ENCODE measurements around the gene MAFG.
"Not testable (repeated sequence)": the region's sequence is repeated elsewhere in the genome, so short reads cannot be mapped to it uniquely, and the experiment has no call there.

The MAFG gene

DNA sequence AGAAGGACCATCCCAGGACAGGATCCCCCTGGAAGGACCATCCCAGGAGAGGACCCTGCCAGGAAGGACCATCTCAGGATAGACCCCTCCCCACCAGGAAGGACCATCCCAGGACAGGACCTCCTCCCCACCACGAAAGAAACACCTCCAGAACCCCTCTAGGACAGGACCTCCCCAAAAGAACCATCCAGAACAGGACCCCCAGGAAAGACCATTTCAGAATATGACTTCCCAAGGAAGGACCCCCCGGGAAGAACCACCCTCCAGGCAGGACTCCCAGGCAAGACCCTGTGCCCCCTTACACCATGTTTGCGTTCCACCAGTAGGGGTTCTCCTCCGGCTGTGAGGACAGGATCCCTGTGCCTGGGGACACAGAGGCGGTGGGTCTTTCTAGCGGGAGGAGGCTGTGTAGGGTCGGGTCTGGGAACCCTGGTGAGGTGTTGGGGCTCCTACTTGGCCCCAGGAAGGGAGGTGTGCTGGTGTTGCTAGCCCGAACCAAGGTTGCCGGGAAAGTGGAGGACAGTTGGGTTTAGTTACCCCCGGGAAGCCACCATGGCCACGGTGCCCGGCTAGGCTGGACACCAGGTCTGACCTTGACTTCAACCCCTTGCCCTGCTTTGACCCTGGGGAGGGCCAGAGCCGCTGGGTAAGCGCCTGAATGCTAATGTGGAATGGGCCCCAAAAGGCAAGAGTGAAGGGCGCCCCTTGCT lies 31.3 kb upstream of the MAFG start:
- no peak for DNase-seq (ENCODE audit: low spot score)

DNA sequence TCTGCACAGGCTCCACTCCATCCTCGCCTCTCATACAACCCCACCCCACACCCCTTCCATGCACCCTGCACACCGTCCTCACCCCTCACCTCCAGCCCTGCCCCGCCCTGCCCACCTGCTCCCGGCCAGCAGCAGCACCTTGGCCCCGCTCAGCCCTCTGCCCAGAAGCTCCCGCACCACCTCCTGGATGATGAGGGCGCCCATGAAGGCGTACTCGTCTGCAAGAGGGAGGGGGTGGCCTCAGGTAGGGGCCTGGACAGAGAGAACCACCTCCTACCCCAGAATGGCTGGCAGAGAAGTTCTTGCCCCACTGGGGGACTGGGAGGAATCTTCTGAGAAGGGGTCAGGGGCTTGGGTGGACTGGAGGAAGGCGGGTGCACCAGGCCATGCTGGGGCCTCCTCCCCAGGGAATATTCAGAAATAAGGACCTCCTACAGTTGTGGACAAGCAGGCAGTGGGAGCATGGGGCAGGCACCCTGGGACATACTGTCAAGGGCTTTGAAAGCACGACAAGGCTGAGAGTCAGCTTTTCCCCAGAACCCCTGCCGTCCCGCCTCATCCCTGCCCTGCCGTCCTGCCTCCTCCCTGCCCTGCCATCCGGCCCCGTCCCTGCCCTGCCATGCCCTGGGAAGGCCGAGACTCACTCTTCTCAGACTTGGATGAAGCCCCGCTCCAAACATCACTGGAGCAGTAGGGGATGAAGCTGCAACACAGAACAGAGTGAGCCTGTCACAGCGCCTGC lies 30.3 kb upstream of the MAFG start:
- DNase-seq (ENCODE audit: low spot score) = no peak

- no peak for DNase-seq (ENCODE audit: low spot score)
These were observed 29.4 kb upstream of the MAFG start for GRCh38 chr17:81956607-81957589.

GRCh38 chr17:81955756-81956544 lies 28.4 kb upstream of the MAFG start:
- DNase-seq (ENCODE audit: low spot score) = no peak

DNA sequence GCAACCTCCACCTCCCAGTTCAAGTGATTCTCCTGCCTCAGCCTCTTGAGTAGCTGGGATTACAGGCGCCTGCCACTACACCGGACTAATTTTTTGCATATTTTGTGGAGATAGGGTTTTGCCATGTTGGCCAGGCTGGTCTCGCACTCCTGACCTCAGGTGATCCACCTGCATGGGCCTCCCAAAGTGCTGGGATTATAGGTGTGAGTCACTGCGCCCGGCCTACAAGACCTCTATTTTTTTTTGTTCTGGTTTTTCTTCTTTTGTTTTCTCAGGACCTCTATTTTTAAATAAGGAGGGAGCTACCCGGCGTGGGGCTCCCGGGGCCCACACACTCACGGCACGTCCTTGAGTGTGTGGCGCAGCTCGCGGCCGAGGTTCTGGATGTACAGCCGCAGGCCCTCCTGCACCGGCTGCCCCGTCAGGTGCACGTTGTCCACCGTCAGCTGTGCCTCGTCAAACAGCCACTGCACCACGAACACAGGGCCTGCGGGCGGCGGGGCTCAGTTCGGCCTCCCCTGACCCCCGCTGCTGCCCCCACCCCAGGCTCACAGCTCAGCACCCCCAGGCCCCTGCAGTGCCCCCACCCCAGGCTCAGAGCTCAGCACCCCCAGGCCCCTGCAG lies 27.6 kb upstream of the MAFG start:
- no peak for DNase-seq (ENCODE audit: low spot score)

- DNase-seq (ENCODE audit: low spot score) = no peak
These were observed 26.9 kb upstream of the MAFG start for GRCh38 chr17:81954131-81955057.

- DNase-seq (ENCODE audit: low spot score) = not testable (repeated sequence)
These were observed 25.9 kb upstream of the MAFG start for GRCh38 chr17:81953443-81953842.

DNA sequence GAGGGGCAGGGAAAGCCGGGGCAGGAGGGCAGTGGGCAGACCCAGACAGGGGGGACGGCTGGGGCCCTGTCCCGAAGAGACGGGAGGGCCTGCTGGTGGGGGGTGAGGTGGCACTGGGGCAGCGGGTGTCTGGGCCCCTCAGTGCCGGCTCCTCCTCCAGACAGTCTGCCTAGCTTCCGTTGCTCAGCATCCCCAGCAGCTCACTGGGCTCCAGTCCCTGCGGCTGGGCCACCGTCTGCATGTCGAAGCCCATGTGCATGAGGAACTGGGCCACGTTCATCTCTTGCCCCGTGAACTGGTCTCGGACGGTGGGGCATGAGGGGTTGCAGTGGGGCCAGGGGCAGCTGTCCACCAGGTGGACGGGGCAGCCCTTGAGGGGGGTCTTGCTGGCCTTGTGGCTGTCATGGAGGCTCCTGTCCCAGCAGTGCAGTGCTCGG lies 25.3 kb upstream of the MAFG start:
- no peak for DNase-seq (ENCODE audit: low spot score)

GRCh38 chr17:81951785-81952684 lies 24.5 kb upstream of the MAFG start:
- DNase-seq (ENCODE audit: low spot score) = no peak

DNA sequence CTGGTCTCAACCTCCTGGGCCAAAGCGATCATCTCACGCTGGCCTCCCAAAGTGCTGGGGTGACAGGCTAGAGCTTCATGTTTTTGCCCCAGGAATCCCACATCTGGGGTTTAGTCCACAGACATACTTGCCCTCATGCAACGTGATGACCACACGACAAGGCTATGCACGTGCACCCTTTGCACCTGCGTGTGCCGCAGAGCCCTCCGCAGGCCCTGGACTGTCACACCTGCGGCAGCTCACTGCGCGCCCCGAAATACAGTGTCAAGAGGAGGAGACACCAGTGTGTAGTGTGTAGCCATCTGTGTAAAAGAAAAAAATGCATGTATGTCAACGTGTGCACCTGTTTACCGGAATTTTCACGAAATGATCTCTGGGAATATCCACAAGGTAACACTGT lies 23.0 kb upstream of the MAFG start:
- DNase-seq (ENCODE audit: low spot score) = no peak

GRCh38 chr17:81948635-81949378 lies 21.3 kb upstream of the MAFG start:
- DNase-seq (ENCODE audit: low spot score) = no peak

DNA sequence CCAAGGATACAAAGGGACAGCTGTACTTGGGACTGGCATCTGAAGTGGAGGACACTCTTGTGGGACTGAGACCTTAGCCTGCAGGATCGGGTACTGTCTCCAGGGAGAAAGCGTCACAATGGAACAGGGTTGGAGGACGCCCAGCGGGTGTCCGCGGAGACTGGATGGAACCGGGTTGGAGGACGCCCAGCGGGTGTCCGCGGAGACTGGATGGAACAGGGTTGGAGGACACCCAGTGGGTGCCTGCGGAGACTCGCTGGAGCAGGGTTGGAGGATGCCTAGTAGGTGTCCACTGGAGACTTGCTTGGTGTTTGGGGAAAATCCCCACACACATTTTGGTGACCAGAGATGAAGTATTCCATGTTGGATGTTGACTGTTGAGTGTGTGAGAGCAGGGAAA lies 19.7 kb upstream of the MAFG start, which contains the start of gene MYADML2:
Gene MYADML2, minus strand, starts transcription at position 45 of the 400 bp plus-strand sequence. CDS start 5,492 bp downstream, outside the sequence.
- DNase-seq (ENCODE audit: low spot score) = no peak

DNA sequence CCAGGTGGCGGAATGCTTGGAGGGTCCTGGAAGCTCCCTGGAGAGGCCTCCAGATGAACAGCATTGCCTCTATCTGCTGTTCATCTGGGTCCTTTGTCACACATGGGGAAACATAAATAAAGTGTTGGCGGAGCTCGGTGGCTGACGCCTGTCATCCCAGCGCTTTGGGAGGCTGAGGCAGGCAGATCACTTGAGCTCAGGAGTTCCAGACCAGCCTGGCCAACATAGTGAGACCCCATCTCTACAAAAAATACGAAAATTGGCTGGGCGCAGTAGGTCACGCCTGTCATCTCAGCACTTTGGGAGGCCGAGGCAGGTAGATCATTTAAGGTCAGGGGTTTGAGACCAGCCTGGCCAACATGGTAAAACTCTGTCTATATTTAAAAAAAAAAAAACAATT lies 17.3 kb upstream of the MAFG start:
- DNase-seq (ENCODE audit: low spot score) = no peak

DNA sequence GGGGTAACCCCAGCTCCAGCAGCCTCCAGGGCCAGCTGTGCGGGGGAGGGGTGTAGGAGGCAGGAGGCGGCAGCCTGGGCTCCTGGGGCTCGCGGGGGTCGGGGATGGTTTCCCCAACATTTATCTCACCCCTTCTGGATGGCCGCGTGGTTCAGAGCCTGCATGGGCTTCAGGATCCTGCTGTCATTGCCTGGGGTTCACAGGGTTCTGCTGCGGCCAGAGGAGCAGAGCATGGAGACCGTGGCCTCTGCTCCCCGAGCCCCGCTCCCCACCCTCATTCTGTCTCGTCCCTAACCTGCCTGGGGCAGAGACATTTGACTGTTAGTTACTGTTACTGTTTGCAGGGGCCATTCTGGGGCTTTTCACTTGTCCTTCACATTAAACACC lies 14.6 kb upstream of the MAFG start:
- no peak for DNase-seq (ENCODE audit: low spot score)

DNA sequence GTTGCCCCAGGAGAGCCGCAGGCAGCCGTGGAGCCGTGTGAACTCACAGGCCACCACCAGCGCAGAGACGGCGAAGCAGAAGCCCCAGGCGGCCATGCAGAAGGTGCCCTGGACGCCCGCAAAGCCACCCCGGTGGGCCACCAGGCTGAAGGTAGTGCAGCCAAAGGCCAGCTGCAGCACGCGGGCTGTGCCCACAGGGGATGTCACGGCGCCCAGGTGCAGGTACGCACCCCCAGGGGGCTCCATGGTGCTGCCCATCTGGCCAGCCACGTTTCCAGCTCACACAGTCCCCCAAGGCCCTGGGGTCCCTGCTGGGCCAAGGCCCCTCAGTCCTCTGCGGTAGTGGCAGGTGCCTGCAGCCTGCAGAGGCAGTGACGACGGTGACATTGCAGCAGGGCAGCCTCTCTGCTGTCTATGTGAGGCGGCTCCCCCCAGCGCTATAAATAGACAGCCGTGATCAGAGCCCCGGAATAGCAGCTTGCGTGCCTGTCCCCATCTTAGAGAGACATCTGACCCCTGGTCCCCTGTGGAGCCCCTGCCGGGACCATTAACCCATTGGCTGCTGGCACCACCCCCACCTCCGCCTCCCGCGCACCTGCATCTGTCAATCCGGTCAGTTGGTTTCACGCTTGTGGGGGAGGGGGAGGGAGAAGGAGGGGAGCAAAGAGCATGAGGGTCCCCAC lies 14.1 kb upstream of the MAFG start:
- DNase-seq (ENCODE audit: low spot score) = no peak

- DNase-seq (ENCODE audit: low spot score) = no peak
These were observed 13.3 kb upstream of the MAFG start for GRCh38 chr17:81940538-81941483.
